Choroid plexus epithelial cell (primary cell): Measurements from ENCODE around the gene TMEM247.

Experiments used
- DNase-seq: peaks from one replicate; pipeline ENCODE4 v3.0.0-alpha.2; 2010; ENCODE audit warnings: low read depth
- H3K4me3 ChIP-seq: 2 replicates; pipeline ENCODE4 v1.5.1; 2011; ENCODE audit warnings: low read depth, mild to moderate bottlenecking, control low read depth, low read length, moderate library complexity
- CTCF ChIP-seq: conservative IDR thresholded peaks from 2 replicates; pipeline ENCODE4 v1.5.1; 2011; ENCODE audit warnings: low read depth, mild to moderate bottlenecking, control low read depth, inconsistent platforms, low read length, moderate library complexity

The TMEM247 gene

GRCh38 chr2:46479265-46479664 lies at the start of gene TMEM247:
TSS of gene TMEM247 (plus strand) at chr2:46479565.
- DNase-seq = no peak
- TF ChIP-seq CTCF = no peak
- no peak within 1 kb of the TSS for H3K4me3 ChIP-seq

GRCh38 chr2:46430413-46430812 lies 49.0 kb upstream of the TMEM247 start:
- H3K4me3 ChIP-seq = no peak overlapping the region
- DNase-seq = no peak
- no peak for TF ChIP-seq CTCF

GRCh38 chr2:46430992-46431391 lies 48.4 kb upstream of the TMEM247 start:
- H3K4me3 ChIP-seq = no peak overlapping the region
- no peak for DNase-seq
- TF ChIP-seq CTCF = no peak

- no peak for TF ChIP-seq CTCF
- H3K4me3 ChIP-seq = no peak overlapping the region
- DNase-seq = peak; percentile 61
Measured at GRCh38 chr2:46431481-46432235, 47.7 kb upstream of the TMEM247 start.

- H3K4me3 ChIP-seq = no peak overlapping the region
- no peak for TF ChIP-seq CTCF
- peak; percentile 95 for DNase-seq
Measured at GRCh38 chr2:46434851-46435273, 44.5 kb upstream of the TMEM247 start.

GRCh38 chr2:46435353-46435752 lies 44.0 kb upstream of the TMEM247 start:
- no peak for DNase-seq
- no peak for TF ChIP-seq CTCF
- H3K4me3 ChIP-seq = no peak overlapping the region

GRCh38 chr2:46435796-46436360 lies 43.5 kb upstream of the TMEM247 start:
- TF ChIP-seq CTCF = no peak
- H3K4me3 ChIP-seq = no peak overlapping the region
- DNase-seq = peak; percentile 52
